NCI-H2227 treated with DMSO at 0.1 percent for 48 hours (cell line): ENCODE results near the gene SCAP.
"Not testable (repeated sequence)": the region's sequence is repeated elsewhere in the genome, so short reads cannot be mapped to it uniquely, and the experiment has no call there.

Experiments
- DNase-seq: peaks from one replicate; lab custom pipeline; 2025; lab: John Stamatoyannopoulos, UW

Gene SCAP

DNA sequence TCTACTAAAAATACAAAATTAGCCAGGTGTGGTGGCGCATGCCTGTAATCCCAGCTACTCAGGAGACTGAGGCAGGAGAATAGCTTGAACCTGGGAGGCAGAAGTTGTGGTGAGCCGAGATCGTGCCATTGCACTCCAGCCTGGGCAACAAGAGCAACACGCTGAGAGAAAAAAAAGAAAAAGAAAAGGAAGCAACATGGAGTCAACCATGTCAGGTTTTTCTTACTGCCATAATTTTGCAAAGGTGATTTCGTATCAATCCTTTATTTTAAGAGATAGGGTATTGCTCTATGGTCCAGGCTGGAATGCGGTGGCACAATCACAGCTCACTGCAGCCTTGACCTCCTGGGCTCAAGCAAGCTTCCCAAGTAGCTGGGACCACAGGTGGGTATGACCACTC is 4.5 kb upstream of the SCAP start:
- not testable (repeated sequence) for DNase-seq

DNA sequence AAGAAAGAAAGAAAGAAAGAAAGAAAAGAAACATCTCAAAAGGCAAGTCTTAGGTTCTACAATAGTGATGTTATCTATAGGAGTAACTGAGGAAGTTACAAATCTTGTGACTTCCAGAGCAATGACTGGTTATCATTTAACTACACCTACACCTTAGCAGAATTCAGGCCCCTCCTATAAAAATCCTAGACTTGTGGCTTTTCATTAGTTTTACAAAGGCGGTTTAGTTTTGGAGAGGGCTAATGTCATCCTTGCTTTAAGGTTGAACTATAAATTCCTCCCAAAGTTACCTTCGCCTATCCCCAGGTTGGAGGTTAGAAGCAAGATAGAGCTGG is 4.1 kb upstream of the SCAP start:
- DNase-seq, result no peak

- no peak for DNase-seq
Measured at GRCh38 chr3:47478022-47478421, 2.3 kb upstream of the SCAP start.

GRCh38 chr3:47476644-47477199 is 981 bp upstream of the SCAP start:
- DNase-seq, result no peak

DNA sequence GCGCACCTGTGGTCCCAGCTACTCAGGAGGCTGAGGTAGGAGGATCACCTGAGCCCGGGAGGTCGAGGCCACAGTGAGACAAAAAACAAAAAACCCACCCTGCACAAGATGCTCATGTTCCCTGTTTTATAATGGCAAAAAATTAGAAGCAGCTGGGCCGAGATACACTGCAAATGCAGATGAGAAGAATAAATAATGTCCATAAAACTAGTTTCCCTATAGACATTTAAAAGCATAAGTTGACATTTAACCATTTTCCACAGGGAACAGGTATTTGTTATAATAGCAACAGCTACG is 537 bp upstream of the SCAP start:
- no peak for DNase-seq

DNA sequence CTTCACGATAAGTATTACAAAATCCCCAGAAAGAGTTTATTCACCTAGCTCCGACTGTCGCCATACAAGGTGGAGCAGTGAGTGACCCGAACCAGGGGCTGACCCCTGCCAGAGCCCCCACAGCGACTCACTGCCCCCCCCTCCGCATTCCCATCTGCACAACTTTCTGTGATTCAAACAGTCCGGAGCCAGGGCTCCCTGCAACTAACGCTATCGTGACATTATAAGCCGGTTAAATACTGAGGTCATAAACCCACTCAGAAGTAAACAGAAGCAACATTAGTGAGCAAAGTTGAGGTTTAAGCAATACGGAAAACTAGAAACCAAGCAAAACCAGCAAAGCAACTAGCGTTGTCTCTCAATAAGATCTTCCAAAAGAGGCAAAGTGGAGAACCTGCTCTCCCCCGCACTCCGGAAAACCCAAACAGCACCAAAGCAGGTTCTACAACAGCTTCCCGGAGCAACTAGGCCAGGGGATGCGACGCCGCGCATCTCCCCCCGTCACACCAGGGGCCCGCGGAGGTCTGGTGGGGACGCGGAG is 642 bp downstream of the SCAP start:
- no peak for DNase-seq

- no peak for DNase-seq
Measured at GRCh38 chr3:47473391-47473790, 2.4 kb downstream of the SCAP start.

DNA sequence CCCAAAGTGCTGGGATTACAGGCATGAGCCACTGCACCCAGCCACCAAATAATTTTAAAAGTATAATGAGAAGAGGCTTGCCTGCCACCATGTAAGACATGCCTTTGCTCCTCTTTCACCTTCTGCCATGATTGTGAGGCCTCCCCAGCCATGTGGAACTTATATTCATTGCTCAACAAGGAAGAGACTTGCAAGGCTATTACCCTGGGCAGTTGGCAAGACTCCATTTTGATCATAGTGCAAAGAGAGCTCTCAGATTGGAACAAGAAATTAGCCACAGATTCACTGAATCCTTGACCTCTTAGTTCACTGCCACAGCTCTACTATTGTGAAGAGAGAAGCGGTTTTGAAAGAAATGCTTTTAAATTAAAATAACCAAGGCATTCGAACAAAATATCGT is 6.1 kb downstream of the SCAP start:
- no peak for DNase-seq

DNA sequence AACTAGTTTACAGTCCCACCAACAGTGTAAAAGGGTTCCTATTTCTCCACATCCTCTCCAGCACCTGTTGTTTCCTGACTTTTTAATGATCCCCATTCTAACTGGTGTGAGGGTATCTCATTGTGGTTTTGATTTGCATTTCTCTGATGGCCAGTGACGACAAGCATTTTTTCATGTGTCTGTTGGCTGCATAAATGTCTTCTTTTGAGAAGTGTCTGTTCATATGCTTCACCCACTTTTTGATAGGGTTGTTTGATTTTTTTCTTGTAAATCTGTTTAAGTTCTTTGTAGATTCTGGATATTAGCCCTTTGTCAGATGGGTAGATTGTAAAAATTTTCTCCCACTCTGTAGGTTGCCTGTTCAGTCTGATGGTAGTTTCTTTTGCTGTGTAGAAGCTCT is 7.4 kb downstream of the SCAP start:
- DNase-seq, result not testable (repeated sequence)

GRCh38 chr3:47464588-47464987 is 11.2 kb downstream of the SCAP start:
- DNase-seq, result no peak

- DNase-seq, result not testable (repeated sequence)
Measured at GRCh38 chr3:47459534-47460085, 16.1 kb downstream of the SCAP start.

DNA sequence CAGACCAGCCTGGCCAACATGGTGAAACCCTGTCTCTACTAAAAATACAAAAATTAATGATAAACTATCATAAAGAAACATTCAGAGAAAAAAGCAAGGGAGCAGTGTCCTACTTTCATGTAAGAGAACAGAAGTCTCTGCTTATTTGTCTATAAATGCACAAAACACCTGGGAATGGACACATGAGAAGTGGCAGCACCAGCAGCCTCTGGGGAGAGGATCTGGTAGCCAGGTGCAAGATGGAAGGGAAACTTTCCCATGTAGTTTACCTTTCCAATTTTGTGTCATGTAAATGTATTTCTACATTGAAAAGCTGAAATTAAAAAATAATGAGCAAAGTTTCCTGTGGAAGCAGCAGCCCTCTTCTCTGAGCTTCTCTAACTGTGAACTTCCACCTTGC is 18.8 kb downstream of the SCAP start:
- DNase-seq, result no peak

GRCh38 chr3:47455806-47456452 is 19.8 kb downstream of the SCAP start:
- DNase-seq, result no peak

- DNase-seq, result no peak
Measured at GRCh38 chr3:47452453-47453215, 23.1 kb downstream of the SCAP start.

DNA sequence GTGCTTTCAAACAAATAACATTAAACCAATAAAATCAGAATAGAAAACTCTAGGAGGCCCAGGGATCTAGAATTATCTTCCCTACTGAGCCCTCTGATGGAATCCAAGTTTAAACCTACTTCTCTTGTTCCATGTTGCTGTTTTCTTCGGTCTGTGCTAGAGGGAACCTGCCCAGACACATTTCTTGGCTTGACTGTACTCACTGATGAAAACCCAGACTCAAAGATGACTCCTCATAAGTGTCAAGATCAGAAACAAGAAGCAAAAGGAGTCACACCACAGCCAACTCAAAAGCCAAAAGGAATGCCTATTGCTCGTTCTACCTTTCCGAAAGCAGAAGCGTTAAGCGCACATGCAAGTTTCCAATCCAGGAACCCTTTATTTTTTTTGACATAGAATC is 31.6 kb downstream of the SCAP start:
- DNase-seq, result no peak

GRCh38 chr3:47443611-47443995 is 32.1 kb downstream of the SCAP start:
- no peak for DNase-seq

DNA sequence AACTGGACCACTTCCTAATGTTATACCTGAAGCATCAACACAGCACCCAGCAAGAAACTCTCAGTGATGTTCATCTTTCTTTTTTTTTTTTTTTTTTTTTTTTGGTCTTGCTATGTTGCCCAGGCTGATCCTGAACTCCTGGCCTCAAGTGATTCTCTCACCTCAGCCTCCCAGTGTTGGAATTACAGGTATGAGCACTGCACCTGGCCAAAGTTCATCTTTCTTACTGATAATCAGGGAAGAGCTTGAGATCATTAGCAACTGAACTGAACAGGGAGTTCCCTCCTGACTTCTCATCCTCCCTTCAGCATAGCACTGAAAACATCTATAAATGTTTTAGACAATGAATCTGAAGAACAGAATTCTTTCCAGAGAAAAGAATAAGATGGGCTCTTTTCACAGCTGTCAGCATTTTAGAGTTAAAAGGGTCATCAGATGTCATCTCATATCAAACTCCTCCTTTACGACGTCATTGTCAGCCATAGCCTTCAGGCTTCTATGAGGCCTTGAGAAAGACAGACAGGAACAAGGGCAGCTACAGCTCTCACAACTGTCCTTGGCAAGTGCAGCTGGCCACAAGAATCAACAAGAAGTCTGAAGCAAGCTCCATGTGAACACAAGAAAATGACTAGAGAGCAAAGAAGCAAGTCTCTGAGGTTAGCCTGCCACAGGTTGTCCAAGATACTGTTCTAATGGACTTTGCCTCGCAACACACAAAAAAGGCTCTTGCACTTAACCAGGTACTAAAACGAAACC is 33.8 kb downstream of the SCAP start:
- DNase-seq, result no peak

DNA sequence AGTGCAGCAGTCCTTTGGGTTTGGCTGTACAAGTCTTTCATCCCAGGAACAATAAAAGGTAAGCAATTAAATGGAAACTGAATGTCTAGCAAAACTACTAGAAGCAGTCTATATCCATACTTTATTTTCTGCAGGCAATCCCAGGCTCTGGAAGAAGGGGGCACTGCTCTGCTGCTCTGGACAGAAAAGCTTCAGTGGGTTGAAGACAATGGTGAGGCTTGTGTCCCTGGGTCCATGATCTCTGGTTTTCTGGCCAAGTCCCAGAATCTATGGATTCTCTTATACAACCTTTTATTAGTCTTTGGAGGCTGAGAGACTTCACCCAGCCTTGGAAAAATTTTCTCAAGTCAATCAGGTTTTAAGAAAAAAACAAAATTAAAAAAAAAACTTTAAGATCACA is 35.6 kb downstream of the SCAP start:
- no peak for DNase-seq

- no peak for DNase-seq
Measured at GRCh38 chr3:47436180-47436579, 39.6 kb downstream of the SCAP start.

DNA sequence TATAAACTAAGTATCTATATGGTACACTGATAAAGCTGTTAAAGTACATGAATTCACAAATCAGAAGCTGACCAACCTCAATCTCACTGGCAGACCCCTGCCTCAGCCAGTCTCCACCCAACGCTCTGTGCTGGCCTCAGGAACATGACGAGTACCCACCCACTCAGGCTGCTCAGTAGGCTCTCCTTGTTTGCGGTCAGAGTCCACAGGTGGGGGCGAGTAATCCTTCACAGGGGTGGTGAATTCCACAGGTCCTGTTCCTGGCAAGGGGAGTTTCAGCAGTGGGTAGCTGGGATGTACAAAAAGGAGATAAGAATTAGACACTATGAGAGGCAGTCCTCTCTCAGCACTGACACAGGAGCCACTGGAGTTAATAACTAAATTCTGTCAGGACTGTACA is 40.9 kb downstream of the SCAP start:
- no peak for DNase-seq

DNA sequence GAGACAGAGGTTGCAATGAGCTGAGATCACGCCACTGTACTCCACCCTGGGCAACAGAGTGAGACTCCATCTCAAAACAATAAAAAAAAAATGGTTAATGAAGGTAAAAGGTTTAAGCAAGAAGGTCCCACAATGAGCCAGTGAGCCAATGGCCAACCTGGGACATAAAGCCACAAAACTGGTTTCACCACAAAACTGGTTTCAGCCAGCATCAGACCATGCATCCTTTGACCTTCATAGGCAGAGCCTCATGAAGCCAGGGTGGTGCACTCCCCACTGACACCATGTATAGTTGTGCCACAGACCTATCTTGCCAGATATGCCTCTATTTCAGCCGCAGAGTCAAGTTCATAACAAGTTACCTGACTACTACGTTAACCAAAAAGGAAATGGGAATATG is 41.9 kb downstream of the SCAP start:
- no peak for DNase-seq

DNA sequence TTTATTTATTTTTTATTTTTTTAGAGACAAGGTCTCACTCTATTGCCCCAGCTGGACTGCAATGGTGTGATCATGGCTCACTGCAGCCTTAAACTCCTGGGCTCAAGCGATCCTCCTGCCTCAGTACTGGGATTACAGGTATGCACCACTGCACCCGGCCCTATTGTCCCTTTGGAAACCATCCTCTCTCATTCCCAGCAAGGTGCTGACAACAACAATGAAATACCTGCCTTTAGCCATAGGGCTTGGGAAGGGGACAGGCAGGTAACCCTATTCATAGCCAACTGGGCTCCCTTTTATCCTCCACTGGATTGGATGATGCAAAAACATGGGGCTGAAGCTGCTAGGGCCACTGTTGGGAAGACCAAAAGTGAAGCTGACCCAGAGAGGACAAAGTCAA is 43.1 kb downstream of the SCAP start:
- no peak for DNase-seq

DNA sequence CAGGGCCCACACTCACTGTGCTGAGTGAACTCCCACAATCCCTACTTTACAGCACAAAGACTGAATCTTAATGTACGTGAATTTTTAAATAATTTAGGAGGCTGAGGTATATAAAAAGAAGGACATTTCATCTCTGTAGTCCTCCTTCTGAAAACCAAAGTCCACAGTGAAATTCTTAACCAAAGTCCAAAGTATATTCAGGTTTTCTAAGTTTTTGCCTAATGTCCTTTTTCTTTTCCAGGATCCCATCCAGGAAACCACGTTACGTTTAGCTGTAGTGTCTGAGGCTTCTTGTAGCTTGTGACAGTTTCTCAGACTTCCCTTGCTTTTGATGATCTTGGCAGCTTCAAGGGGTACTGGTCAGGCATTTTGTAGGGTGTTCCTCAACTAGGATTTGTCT is 44.5 kb downstream of the SCAP start:
- DNase-seq, result no peak
